ENCODE results near the gene CASP3.

CASP3 gene

GRCh38 chr4:184681916-184682315 is 32.7 kb upstream of the CASP3 start:
- no peak for TF ChIP-seq FOXM1 (IDR thresholded peaks at IDR 0.05; ENCODE audit: borderline replicate concordance, low read depth)

GRCh38 chr4:184680698-184681097 is 31.5 kb upstream of the CASP3 start:
- no peak for TF ChIP-seq NFIC (IDR thresholded peaks at IDR 0.05)
- TF ChIP-seq TCF12 (IDR thresholded peaks at IDR 0.05; ENCODE audit: low read depth) = no peak
- peak; percentile 51; the same call in 1 of the 2 replicates for TF ChIP-seq CEBPB (IDR thresholded peaks at IDR 0.05)

DNA sequence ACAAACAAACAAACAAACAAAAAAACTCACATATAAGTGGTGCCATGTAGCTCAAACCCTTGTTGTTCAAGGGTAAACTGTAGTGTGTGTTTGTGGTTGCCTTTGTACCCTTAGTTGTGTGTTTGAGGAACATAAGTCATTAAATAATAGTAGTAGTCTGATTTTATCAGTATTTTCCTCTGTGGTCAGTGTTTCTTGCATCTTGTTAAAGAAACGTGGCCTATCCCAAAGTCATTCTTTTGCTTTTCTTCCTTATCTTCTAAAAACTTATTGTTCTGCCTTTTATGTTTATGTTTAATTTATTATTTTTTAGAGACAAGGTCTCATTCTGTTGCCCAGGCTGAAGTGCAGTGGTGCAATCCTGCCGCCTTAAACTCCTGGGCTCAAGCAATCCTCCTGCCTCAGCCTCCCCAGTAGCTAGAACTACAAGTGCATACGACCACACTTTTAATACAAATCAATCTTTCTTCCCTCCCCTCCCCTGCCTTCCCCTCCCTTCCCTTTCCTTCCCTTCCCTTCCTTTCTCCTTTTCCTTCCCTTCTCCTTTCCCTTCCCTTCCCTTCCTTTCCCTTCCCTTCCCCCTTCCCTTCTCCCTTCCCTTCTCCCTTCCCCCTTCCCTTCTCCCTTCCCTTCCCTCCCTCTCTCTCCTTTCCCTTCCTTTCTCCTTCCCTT is 26.7 kb upstream of the CASP3 start:
- TF ChIP-seq MAX (IDR thresholded peaks at IDR 0.05) (no peak), RAD21 (IDR thresholded peaks at IDR 0.05; ENCODE audit: low read depth) (no peak), YY1 (IDR thresholded peaks at IDR 0.05; ENCODE audit: low read depth) (no peak), EP300 (IDR thresholded peaks at IDR 0.05; ENCODE audit: borderline replicate concordance) (no peak), NFIC (IDR thresholded peaks at IDR 0.05) (no peak), CREB1 (IDR thresholded peaks at IDR 0.05; ENCODE audit: low read depth) (no peak)

DNA sequence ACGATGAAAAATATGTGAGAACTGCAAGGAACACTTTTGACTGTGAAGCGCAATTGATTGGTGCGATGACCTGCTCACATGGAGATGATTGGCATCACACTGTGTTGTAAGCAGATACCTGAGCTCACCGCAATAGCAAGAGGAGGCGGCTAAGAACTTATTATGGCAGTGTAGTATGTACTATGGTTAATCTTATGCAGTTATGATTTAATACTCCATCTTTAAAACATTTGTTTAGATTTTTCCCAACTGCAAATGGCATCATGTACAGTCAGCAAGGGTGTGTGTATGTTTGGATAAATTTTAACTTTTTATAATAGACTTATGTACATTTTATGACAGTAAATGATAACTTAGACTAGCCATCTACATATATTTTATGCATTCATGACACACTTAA is 25.8 kb upstream of the CASP3 start:
- TF ChIP-seq ZBTB7A (IDR thresholded peaks at IDR 0.05; ENCODE audit: low read depth) (no peak), YY1 (IDR thresholded peaks at IDR 0.05; ENCODE audit: low read depth) (no peak), RAD21 (IDR thresholded peaks at IDR 0.05; ENCODE audit: low read depth) (no peak), CEBPB (IDR thresholded peaks at IDR 0.05) (no peak)
- TF ChIP-seq, protein P1, sequence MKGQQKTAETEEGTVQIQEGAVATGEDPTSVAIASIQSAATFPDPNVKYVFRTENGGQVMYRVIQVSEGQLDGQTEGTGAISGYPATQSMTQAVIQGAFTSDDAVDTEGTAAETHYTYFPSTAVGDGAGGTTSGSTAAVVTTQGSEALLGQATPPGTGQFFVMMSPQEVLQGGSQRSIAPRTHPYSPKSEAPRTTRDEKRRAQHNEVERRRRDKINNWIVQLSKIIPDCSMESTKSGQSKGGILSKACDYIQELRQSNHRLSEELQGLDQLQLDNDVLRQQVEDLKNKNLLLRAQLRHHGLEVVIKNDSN (IDR thresholded peaks at IDR 0.05) = no peak

GRCh38 chr4:184674011-184674410 is 24.8 kb upstream of the CASP3 start:
- no peak for TF ChIP-seq EGR1 (IDR thresholded peaks at IDR 0.05)
- no peak for TF ChIP-seq ZBTB7A (IDR thresholded peaks at IDR 0.05; ENCODE audit: low read depth)
- no peak for TF ChIP-seq RAD21 (IDR thresholded peaks at IDR 0.05; ENCODE audit: low read depth)
- TF ChIP-seq TAF1 (IDR thresholded peaks at IDR 0.05; ENCODE audit: low read depth) = no peak
- TF ChIP-seq CEBPB (IDR thresholded peaks at IDR 0.05) = no peak
- TF ChIP-seq, protein P2, sequence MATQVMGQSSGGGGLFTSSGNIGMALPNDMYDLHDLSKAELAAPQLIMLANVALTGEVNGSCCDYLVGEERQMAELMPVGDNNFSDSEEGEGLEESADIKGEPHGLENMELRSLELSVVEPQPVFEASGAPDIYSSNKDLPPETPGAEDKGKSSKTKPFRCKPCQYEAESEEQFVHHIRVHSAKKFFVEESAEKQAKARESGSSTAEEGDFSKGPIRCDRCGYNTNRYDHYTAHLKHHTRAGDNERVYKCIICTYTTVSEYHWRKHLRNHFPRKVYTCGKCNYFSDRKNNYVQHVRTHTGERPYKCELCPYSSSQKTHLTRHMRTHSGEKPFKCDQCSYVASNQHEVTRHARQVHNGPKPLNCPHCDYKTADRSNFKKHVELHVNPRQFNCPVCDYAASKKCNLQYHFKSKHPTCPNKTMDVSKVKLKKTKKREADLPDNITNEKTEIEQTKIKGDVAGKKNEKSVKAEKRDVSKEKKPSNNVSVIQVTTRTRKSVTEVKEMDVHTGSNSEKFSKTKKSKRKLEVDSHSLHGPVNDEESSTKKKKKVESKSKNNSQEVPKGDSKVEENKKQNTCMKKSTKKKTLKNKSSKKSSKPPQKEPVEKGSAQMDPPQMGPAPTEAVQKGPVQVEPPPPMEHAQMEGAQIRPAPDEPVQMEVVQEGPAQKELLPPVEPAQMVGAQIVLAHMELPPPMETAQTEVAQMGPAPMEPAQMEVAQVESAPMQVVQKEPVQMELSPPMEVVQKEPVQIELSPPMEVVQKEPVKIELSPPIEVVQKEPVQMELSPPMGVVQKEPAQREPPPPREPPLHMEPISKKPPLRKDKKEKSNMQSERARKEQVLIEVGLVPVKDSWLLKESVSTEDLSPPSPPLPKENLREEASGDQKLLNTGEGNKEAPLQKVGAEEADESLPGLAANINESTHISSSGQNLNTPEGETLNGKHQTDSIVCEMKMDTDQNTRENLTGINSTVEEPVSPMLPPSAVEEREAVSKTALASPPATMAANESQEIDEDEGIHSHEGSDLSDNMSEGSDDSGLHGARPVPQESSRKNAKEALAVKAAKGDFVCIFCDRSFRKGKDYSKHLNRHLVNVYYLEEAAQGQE (IDR thresholded peaks at IDR 0.05; ENCODE audit: low read depth) = no peak
- no peak for TF ChIP-seq FOXM1 (IDR thresholded peaks at IDR 0.05; ENCODE audit: borderline replicate concordance, low read depth)

DNA sequence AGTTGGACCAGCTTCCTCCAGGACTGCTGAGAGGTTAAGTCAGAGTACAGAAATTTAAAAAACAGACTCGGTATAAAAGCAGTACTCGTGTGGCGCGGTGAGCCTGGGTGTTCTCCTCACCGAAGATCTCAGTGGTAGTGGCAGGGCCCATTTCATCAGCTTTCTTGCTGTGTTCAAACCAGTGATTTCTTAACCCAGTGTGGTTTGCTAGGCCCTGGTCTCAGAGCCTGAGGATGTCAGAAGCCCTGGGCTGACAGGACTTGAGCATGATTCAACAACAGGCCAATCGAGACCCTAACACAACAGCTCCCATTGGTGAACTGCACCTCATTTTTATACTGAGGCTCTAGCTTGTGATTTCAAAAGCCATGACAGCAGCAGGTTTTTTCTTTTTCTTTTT is 23.5 kb upstream of the CASP3 start:
- no peak for TF ChIP-seq TEAD4 (IDR thresholded peaks at IDR 0.05)
- TF ChIP-seq CEBPB (IDR thresholded peaks at IDR 0.05) = no peak
- TF ChIP-seq MAX (IDR thresholded peaks at IDR 0.05) = no peak
- TF ChIP-seq TCF12 (IDR thresholded peaks at IDR 0.05; ENCODE audit: low read depth) = no peak
- TF ChIP-seq NFIC (IDR thresholded peaks at IDR 0.05) = no peak
- TF ChIP-seq EGR1 (IDR thresholded peaks at IDR 0.05) = no peak
- no peak for TF ChIP-seq FOXM1 (IDR thresholded peaks at IDR 0.05; ENCODE audit: borderline replicate concordance, low read depth)
- TF ChIP-seq, protein P1 (IDR thresholded peaks at IDR 0.05) = no peak
- no peak for TF ChIP-seq TAF1 (IDR thresholded peaks at IDR 0.05; ENCODE audit: low read depth)
- no peak for TF ChIP-seq CREB1 (IDR thresholded peaks at IDR 0.05; ENCODE audit: low read depth)
- TF ChIP-seq, protein P2 (IDR thresholded peaks at IDR 0.05; ENCODE audit: low read depth) = no peak
- TF ChIP-seq EP300 (IDR thresholded peaks at IDR 0.05; ENCODE audit: borderline replicate concordance) = no peak
- no peak for TF ChIP-seq RAD21 (IDR thresholded peaks at IDR 0.05; ENCODE audit: low read depth)
- no peak for TF ChIP-seq ZBTB7A (IDR thresholded peaks at IDR 0.05; ENCODE audit: low read depth)
- no peak for TF ChIP-seq YY1 (IDR thresholded peaks at IDR 0.05; ENCODE audit: low read depth)

GRCh38 chr4:184671101-184671500 is 21.9 kb upstream of the CASP3 start:
- TF ChIP-seq CREB1 (IDR thresholded peaks at IDR 0.05; ENCODE audit: low read depth) = no peak
- TF ChIP-seq, protein P1 (IDR thresholded peaks at IDR 0.05) = no peak
- no peak for TF ChIP-seq TAF1 (IDR thresholded peaks at IDR 0.05; ENCODE audit: low read depth)
- no peak for TF ChIP-seq ZBTB7A (IDR thresholded peaks at IDR 0.05; ENCODE audit: low read depth)
- TF ChIP-seq CEBPB (IDR thresholded peaks at IDR 0.05) = no peak
- TF ChIP-seq EP300 (IDR thresholded peaks at IDR 0.05; ENCODE audit: borderline replicate concordance) = no peak
- TF ChIP-seq NFIC (IDR thresholded peaks at IDR 0.05) = no peak
- TF ChIP-seq MAX (IDR thresholded peaks at IDR 0.05) = no peak
- TF ChIP-seq, protein P2 (IDR thresholded peaks at IDR 0.05; ENCODE audit: low read depth) = no peak
- TF ChIP-seq EGR1 (IDR thresholded peaks at IDR 0.05) = no peak
